GM19372 (cell line): ENCODE measurements around the gene ZFP1.
"Not testable (repeated sequence)": the region's sequence is repeated elsewhere in the genome, so short reads cannot be mapped to it uniquely, and the experiment has no call there.

Experiments
- ATAC-seq: cut with Tn5 transposase; IDR thresholded peaks from one replicate; pipeline ENCODE4 v1.9.1; 2021; ENCODE audit warnings: mild to moderate bottlenecking, low read depth, moderate library complexity; ENCODE audit not compliant: unreplicated experiment

The ZFP1 gene

GRCh38 chr16:75202069-75202590 is 53.8 kb downstream of the ZFP1 start:
- no peak for ATAC-seq

- no peak for ATAC-seq
Measured at GRCh38 chr16:75203096-75203495, 54.8 kb downstream of the ZFP1 start.

GRCh38 chr16:75203667-75204409 is 55.5 kb downstream of the ZFP1 start:
- ATAC-seq: no peak

DNA sequence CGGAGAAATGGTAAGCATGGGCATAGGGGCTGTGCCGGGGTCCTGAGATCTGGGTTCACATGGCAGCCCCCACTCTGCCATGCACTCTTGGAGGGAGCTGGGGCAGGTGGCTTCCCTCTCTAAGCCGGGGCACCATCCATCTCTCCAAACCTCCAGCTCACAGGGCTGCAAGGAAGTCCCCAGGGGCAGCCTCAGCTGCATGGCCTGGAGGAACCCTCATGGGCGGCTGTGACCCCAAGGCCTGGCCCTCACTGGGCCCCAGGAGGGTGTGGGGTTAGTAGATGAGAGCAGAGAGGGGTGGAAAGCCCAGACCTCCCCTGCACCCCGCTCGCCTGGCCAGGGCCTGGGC is 56.1 kb downstream of the ZFP1 start:
- ATAC-seq: no peak

DNA sequence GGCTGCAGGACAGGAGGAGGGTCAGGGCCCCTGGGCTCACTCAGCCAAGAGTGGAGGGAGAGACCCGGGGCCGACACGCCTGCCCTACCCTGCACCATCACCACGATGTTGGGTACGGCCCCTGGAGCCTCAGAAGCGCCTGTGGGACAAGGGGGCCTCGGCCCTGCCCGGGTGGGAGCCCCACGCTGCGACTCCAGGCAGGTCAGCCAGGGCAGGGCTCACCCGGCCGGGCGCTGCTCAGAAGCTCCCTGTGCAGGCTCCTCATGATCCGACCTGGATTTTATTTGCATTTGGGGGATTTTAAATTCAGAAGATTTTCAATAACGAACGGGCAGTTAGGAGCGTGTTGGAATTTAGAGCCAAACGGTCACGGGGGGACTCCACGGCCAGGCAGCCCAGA is 56.6 kb downstream of the ZFP1 start:
- not testable (repeated sequence) for ATAC-seq

GRCh38 chr16:75205438-75205837 is 57.1 kb downstream of the ZFP1 start:
- not testable (repeated sequence) for ATAC-seq

DNA sequence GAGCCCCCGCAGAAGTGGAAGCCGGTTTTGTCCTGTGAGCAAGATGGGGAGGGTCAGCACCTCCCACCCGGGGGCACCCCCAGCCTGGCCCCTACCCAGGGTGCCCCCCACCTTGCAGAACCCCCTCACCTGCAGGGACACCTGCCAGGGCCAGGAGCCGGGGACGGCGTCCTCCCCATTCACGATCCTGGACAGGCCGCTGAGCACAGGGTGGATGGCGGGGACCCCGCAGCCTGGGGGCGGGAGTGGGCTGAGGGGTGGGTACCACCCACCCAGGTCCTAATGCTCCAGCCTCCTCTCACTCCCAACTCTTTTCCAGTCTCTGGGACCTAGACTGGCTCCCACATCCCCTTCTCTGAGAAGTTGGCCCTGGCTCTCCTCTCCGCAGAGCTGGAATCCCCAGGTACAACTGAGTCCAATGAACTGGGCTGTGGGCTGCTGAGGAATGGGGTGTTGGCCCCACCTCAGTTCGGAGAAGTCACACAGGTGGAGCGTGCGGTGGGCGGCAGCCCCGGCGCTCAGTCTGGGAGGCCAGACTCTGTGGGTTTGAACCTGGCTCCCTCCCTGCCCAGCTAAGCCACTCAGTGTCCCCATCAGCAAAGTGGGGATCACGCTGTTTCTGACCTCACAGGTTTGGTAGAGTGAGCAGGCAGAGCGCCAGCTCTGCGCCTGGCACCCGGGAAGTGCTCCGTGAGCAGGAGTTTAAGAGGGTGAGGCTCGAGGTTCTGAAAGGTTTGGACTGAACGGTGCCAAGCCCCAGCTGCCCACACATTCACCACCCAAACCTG is 57.8 kb downstream of the ZFP1 start:
- not testable (repeated sequence) for ATAC-seq

- no peak for ATAC-seq
Measured at GRCh38 chr16:75206749-75207451, 58.6 kb downstream of the ZFP1 start, which contains the start of gene CTRB2. TSS of gene CTRB2 (minus strand) at chr16:75207161. CDS start at chr16:75207141, 20 bp downstream.

GRCh38 chr16:75207831-75208230 is 59.5 kb downstream of the ZFP1 start:
- no peak for ATAC-seq

- no peak for ATAC-seq
Measured at GRCh38 chr16:75208242-75208825, 60.0 kb downstream of the ZFP1 start.

DNA sequence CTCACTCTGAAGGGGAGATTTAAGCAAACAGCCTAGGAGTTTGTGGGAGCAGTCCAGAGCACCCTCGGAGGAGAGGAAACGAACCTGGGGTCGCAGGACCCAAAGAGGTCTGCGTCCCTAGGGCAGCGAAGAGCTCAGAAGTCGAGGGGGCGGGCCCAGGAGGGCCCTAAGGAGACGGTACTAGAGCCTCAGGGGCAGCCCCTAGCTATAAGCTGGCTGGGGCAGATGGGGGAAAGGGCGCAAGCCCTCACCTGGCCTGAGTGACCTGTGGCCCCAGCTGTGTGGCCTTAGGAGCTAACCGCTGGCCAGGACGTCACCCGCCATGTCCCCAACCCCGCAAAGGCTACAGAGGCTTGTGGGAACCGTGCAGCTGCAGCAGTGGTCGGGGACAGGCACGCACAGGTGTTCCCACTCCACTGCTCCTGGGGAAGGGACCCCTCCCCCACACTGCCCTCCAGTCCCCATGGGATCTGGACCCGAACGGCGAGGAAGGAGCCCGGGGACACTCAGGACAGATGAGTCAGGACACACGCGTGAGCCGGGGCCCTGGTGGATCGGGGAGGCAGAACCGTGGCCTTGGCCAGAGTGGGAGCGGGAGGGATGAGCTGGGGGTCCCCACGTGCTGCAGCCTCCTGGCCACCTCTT is 60.7 kb downstream of the ZFP1 start:
- no peak for ATAC-seq

GRCh38 chr16:75209514-75209913 is 61.2 kb downstream of the ZFP1 start:
- ATAC-seq: not testable (repeated sequence)

DNA sequence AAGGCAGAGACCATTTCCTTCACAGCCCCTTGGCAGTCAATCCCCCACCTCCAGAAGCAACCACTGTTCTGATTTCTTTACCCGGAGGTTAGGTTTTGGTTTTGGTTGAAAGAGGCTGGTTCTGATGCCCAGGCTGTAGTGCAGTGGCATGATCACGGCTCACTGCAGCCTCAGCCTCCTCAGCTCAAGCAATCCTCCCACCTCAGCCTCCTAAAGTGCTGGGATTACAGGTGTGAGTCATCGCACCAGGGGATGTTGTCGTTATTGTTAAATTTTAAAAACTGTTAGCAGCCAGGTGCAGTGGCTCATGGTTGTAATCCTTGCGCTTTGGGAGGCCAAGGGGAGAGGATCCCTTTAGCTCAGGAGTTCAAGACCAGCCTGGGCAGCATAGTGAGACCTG is 61.6 kb downstream of the ZFP1 start:
- ATAC-seq: no peak

- not testable (repeated sequence) for ATAC-seq
Measured at GRCh38 chr16:75211286-75211685, 63.0 kb downstream of the ZFP1 start.

GRCh38 chr16:75216127-75216526 is 67.8 kb downstream of the ZFP1 start:
- no peak for ATAC-seq

DNA sequence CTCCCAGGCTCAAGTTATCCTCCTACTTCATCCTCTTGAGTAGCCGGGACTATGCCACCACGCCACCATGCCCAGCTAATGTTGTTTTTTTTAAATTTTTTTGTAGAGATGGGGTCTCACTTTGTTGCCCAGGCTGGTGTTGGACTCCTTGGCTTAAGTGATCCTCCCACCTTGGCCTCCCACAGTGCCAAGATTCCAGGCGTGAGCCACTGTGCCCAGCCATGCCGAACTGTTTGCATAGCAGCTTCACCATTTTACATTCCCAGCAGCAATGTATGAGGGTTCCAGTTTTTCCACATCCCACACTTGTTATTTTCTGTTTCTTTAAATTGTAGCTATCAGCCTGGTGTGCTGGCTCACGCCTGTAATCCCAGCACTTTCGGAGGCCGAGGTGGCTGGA is 68.3 kb downstream of the ZFP1 start:
- no peak for ATAC-seq

- no peak for ATAC-seq
Measured at GRCh38 chr16:75217389-75217851, 69.1 kb downstream of the ZFP1 start.

- ATAC-seq: no peak
Measured at GRCh38 chr16:75218256-75219076, 70.1 kb downstream of the ZFP1 start, which contains the start of gene CTRB1. TSS of gene CTRB1 (plus strand) at chr16:75218988. CDS start at chr16:75219008, 20 bp downstream.

DNA sequence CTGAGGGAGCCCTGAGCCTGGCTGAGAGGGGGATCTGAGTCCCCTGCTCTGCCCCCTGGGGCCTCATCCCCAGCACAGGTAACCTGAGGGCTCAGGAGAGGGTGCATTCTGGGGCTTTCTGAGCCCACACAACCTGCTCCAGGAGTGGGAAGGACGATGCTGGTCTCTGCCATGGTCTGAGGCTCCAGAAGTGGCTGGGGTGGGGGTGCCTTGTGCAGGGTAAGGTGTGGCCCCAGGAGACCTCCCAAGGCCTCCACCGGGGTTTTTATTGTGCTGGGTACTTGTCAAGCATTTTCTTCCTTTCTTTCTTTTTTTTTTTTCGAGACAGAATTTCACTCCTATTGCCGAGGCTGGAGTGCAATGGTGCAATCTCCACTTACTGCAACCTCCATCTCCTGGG is 70.8 kb downstream of the ZFP1 start:
- ATAC-seq: no peak
